Measurements from ENCODE around the gene ST8SIA4. TPM values are rescaled to one million over a fixed set of nuclear protein-coding genes. Genes with fewer than 3 reads are reported as not detected.

The ST8SIA4 gene
- total and polyA plus RNA-seq, 7 experiments from 2014 or later = 5.8 to 54.5 (median 21.9) TPM

DNA sequence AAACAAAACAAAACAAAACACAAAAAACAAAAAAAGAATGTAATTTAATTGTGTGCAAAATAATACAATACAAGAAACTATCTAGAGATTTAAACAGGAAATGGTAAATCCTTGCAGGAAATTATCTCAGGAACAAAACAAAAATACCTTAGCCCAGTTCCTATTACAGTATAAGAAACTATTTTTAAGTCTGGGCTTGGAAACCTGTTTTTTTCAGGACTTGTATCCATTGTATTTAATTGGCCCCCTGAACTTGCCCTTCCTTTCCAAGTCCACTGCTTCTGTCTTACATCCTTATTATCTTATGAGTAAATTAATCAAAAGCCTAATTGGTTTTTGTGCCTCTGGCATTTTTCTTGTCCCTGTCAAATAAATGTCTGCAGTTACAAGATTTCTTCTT lies 48.5 kb downstream of the ST8SIA4 start:
- H3K4me1 ChIP-seq (ENCODE audit: control insufficient read depth in 2 of 2, insufficient read depth in 2 of 2, low read length in 2 of 2) = peaks cover 9 to 11% of the 10 kb centered on the region in 2 donors
- peaks cover 33 to 54% (median 48%) of the 10 kb centered on the region in 7 donors for H3K4me1 Mint-ChIP-seq
- H3K4me3 ChIP-seq (ENCODE audit: low read length) = no peak overlapping the region
- no peak overlapping the region for H3K27ac ChIP-seq (ENCODE audit: low read depth, low read length)
- H3K36me3 Mint-ChIP-seq = peaks cover 7 to 35% (median 20%) of the 10 kb centered on the region in 5 donors
- H3K9me3 ChIP-seq (ENCODE audit: control insufficient read depth in 2 of 3, low read length in 3 of 3) = no peaks in the 10 kb centered on the region
- H3K36me3 ChIP-seq (ENCODE audit: control insufficient read depth in 2 of 3, insufficient read depth in 3 of 3, low read length in 3 of 3) = no peaks in the 10 kb centered on the region
- H3K27ac Mint-ChIP-seq = peak overlapping the region in 7 of 9 donors; percentile 13 to 97 (median 64)
- H3K27me3 Mint-ChIP-seq = no peaks in the 10 kb centered on the region
- intact Hi-C loops (cut with micrococcal nuclease) = no loop called here
- CTCF ChIA-PET = no interaction called here
- POLR2A ChIA-PET = no interaction called here
- DNase-seq = no peak
- H3K4me3 Mint-ChIP-seq = peak overlapping the region in 4 of 10 donors; percentile 12 to 49 (median 35)
- H3K27me3 ChIP-seq (ENCODE audit: control insufficient read depth in 2 of 2, insufficient read depth in 2 of 2, low read length in 2 of 2) = no peaks in the 10 kb centered on the region
- ATAC-seq = no peak
- no peaks in the 10 kb centered on the region for H3K9me3 Mint-ChIP-seq

GRCh38 chr5:100853582-100853981 lies 49.5 kb downstream of the ST8SIA4 start:
- H3K27me3 ChIP-seq (ENCODE audit: control insufficient read depth in 2 of 2, insufficient read depth in 2 of 2, low read length in 2 of 2) = no peaks in the 10 kb centered on the region
- peaks cover 0 to 3% (median 0%) of the 10 kb centered on the region in 3 experiments for H3K36me3 ChIP-seq (ENCODE audit: control insufficient read depth in 2 of 3, insufficient read depth in 3 of 3, low read length in 3 of 3)
- ChIA-PET CTCF (no interaction called here), POLR2A (no interaction called here)
- no peak overlapping the region for H3K27ac ChIP-seq (ENCODE audit: low read depth, low read length)
- peaks cover 7 to 34% (median 18%) of the 10 kb centered on the region in 5 donors for H3K36me3 Mint-ChIP-seq
- intact Hi-C loops (cut with micrococcal nuclease) = loop anchor here (1.0 to 2.0 kb wide), 9 partner anchors 8 to 73 kb away; partner anchors contain the start of gene ST8SIA4 (in 1 of the 2)
- peak overlapping the region in 6 of 9 donors; percentile 45 to 97 (median 72) for H3K27ac Mint-ChIP-seq
- H3K4me3 ChIP-seq (ENCODE audit: low read length) = no peak overlapping the region
- H3K4me1 Mint-ChIP-seq = peaks cover 31 to 48% (median 45%) of the 10 kb centered on the region in 7 donors
- DNase-seq (no peak), ATAC-seq (no peak)
- peaks cover 9 to 11% of the 10 kb centered on the region in 2 donors for H3K4me1 ChIP-seq (ENCODE audit: control insufficient read depth in 2 of 2, insufficient read depth in 2 of 2, low read length in 2 of 2)
- no peaks in the 10 kb centered on the region for H3K9me3 Mint-ChIP-seq
- peak overlapping the region in 5 of 10 donors; percentile 49 to 69 (median 56) for H3K4me3 Mint-ChIP-seq
- H3K27me3 Mint-ChIP-seq = no peaks in the 10 kb centered on the region
- no peaks in the 10 kb centered on the region for H3K9me3 ChIP-seq (ENCODE audit: control insufficient read depth in 2 of 3, low read length in 3 of 3)

- intact Hi-C loops (cut with micrococcal nuclease) = loop anchor here (1.0 to 2.0 kb wide), 9 partner anchors 8 to 72 kb away; partner anchors contain the start of gene ST8SIA4 (in 1 of the 2)
- no peak overlapping the region for H3K27ac ChIP-seq (ENCODE audit: low read depth, low read length)
- CTCF ChIA-PET = no interaction called here
- no peaks in the 10 kb centered on the region for H3K27me3 ChIP-seq (ENCODE audit: control insufficient read depth in 2 of 2, insufficient read depth in 2 of 2, low read length in 2 of 2)
- POLR2A ChIA-PET = no interaction called here
- ATAC-seq (peak; percentile 76), DNase-seq (peak in 2 of 9 donors; percentile 5 to 6)
- peaks cover 7 to 32% (median 18%) of the 10 kb centered on the region in 5 donors for H3K36me3 Mint-ChIP-seq
- H3K4me3 Mint-ChIP-seq = peak overlapping the region in 8 of 10 donors; percentile 22 to 87 (median 53)
- peaks cover 0 to 3% (median 0%) of the 10 kb centered on the region in 3 experiments for H3K36me3 ChIP-seq (ENCODE audit: control insufficient read depth in 2 of 3, insufficient read depth in 3 of 3, low read length in 3 of 3)
- no peaks in the 10 kb centered on the region for H3K9me3 ChIP-seq (ENCODE audit: control insufficient read depth in 2 of 3, low read length in 3 of 3)
- no peak overlapping the region for H3K4me3 ChIP-seq (ENCODE audit: low read length)
- H3K4me1 Mint-ChIP-seq = peaks cover 28 to 45% (median 41%) of the 10 kb centered on the region in 7 donors
- no peaks in the 10 kb centered on the region for H3K9me3 Mint-ChIP-seq
- H3K27me3 Mint-ChIP-seq = no peaks in the 10 kb centered on the region
- peaks cover 9 to 11% of the 10 kb centered on the region in 2 donors for H3K4me1 ChIP-seq (ENCODE audit: control insufficient read depth in 2 of 2, insufficient read depth in 2 of 2, low read length in 2 of 2)
- H3K27ac Mint-ChIP-seq = peak overlapping the region in 8 of 9 donors; percentile 30 to 97 (median 64)
Observed at GRCh38 chr5:100852988-100853449, 50.1 kb downstream of the ST8SIA4 start.

DNA sequence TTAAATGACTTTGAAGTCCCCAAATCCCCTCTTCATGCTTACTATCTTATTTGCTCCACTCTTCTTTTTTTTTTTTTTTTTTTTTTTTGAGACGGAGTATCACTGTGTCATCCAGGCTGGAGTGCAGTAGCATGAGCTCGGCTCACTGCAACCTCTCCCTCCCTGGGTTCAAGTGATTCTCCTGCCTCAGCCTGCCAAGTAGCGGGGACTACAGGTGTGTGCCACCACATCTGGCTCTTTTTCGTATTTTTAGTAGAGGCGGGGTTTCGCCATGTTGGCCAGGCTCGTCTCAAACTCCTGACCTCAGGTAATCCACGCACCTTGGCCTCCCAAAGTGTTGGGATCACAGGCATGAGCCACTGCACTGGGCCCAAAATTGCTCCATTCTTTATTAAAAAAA lies 51.0 kb downstream of the ST8SIA4 start:
- Mint-ChIP-seq H3K36me3 (peaks cover 7 to 34% (median 18%) of the 10 kb centered on the region in 5 donors), H3K27ac (no peak overlapping the region), H3K4me3 (no peak overlapping the region), H3K4me1 (peaks cover 28 to 53% (median 40%) of the 10 kb centered on the region in 7 donors), H3K27me3 (no peaks in the 10 kb centered on the region), H3K9me3 (no peaks in the 10 kb centered on the region)
- DNase-seq (no peak), ATAC-seq (no peak)
- Histone ChIP-seq H3K4me1 (ENCODE audit: control insufficient read depth in 2 of 2, insufficient read depth in 2 of 2, low read length in 2 of 2) (peaks cover 9 to 11% of the 10 kb centered on the region in 2 donors), H3K4me3 (ENCODE audit: low read length) (no peak overlapping the region), H3K27ac (ENCODE audit: low read depth, low read length) (no peak overlapping the region), H3K36me3 (ENCODE audit: control insufficient read depth in 2 of 3, insufficient read depth in 3 of 3, low read length in 3 of 3) (peaks cover 0 to 3% (median 0%) of the 10 kb centered on the region in 3 experiments), H3K9me3 (ENCODE audit: control insufficient read depth in 2 of 3, low read length in 3 of 3) (no peaks in the 10 kb centered on the region), H3K27me3 (ENCODE audit: control insufficient read depth in 2 of 2, insufficient read depth in 2 of 2, low read length in 2 of 2) (no peaks in the 10 kb centered on the region)
- ChIA-PET POLR2A (interaction anchor here (1.4 kb wide), 1 partner anchor 49 kb away, joined by 4 read pairs; no protein-coding TSS in a partner anchor), CTCF (interaction anchor here (1.0 kb wide), 1 partner anchor 9 kb away, joined by 3 read pairs; no protein-coding TSS in a partner anchor)
- intact Hi-C loops (cut with micrococcal nuclease) = loop anchor here (2.0 kb wide), 5 partner anchors 15 to 71 kb away; partner anchors contain the start of gene ST8SIA4 (in 1 of the 2)

- Histone ChIP-seq H3K4me3 (ENCODE audit: low read length) (no peak overlapping the region), H3K27me3 (ENCODE audit: control insufficient read depth in 2 of 2, insufficient read depth in 2 of 2, low read length in 2 of 2) (no peaks in the 10 kb centered on the region), H3K36me3 (ENCODE audit: control insufficient read depth in 2 of 3, insufficient read depth in 3 of 3, low read length in 3 of 3) (peaks cover 0 to 3% (median 0%) of the 10 kb centered on the region in 3 experiments), H3K9me3 (ENCODE audit: control insufficient read depth in 2 of 3, low read length in 3 of 3) (no peaks in the 10 kb centered on the region), H3K27ac (ENCODE audit: low read depth, low read length) (no peak overlapping the region), H3K4me1 (ENCODE audit: control insufficient read depth in 2 of 2, insufficient read depth in 2 of 2, low read length in 2 of 2) (no peaks in the 10 kb centered on the region)
- intact Hi-C loops (cut with micrococcal nuclease) = no loop called here
- no peak for DNase-seq
- H3K27me3 Mint-ChIP-seq = no peaks in the 10 kb centered on the region
- H3K9me3 Mint-ChIP-seq = no peaks in the 10 kb centered on the region
- ChIA-PET POLR2A (no interaction called here), CTCF (no interaction called here)
- peak overlapping the region in 2 of 9 donors; percentile 51 to 60 for H3K27ac Mint-ChIP-seq
- H3K4me1 Mint-ChIP-seq = peaks cover 7 to 50% (median 36%) of the 10 kb centered on the region in 7 donors
- H3K4me3 Mint-ChIP-seq = no peak overlapping the region
- peaks cover 0 to 31% (median 12%) of the 10 kb centered on the region in 5 donors for H3K36me3 Mint-ChIP-seq
- ATAC-seq = no peak
Observed at GRCh38 chr5:100846772-100847171, 56.3 kb downstream of the ST8SIA4 start.

DNA sequence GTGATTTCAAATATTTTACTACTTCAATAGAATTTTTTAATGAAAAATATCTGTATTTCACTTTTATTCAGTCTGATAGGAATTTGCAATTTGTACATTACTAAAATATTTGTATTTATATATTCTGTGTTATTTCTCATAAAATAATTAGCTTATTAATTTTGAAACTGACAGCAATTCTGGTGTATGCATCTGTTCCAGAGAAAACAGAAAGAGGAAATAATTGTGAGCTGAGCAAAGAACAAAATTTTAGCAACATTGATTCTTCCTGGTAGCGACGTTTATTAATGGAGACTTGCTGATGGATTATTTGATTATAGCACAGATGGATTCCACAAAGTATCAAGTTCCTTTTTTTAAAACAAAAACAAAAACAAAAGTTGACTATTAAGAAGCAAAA lies 61.0 kb downstream of the ST8SIA4 start:
- CTCF ChIA-PET = interaction anchor here (1.0 to 1.1 kb wide), 2 partner anchors 58 to 61 kb away, joined by 3 read pairs; partner anchors contain the start of gene ST8SIA4
- H3K4me1 ChIP-seq (ENCODE audit: control insufficient read depth in 2 of 2, insufficient read depth in 2 of 2, low read length in 2 of 2) = peaks cover 6 to 14% of the 10 kb centered on the region in 2 donors
- H3K27ac ChIP-seq (ENCODE audit: low read depth, low read length) = no peak overlapping the region
- ATAC-seq (no peak), DNase-seq (no peak)
- peaks cover 0 to 37% (median 12%) of the 10 kb centered on the region in 5 donors for H3K36me3 Mint-ChIP-seq
- H3K27ac Mint-ChIP-seq = no peak overlapping the region
- H3K27me3 ChIP-seq (ENCODE audit: control insufficient read depth in 2 of 2, insufficient read depth in 2 of 2, low read length in 2 of 2) = no peaks in the 10 kb centered on the region
- H3K4me3 ChIP-seq (ENCODE audit: low read length) = no peak overlapping the region
- intact Hi-C loops (cut with micrococcal nuclease) = loop anchor here (5.0 kb wide), 2 partner anchors 110 to 305 kb away; partner anchors contain the start of gene FAM174A (in 1 of the 2)
- no peaks in the 10 kb centered on the region for H3K36me3 ChIP-seq (ENCODE audit: control insufficient read depth in 2 of 3, insufficient read depth in 3 of 3, low read length in 3 of 3)
- H3K9me3 ChIP-seq (ENCODE audit: control insufficient read depth in 2 of 3, low read length in 3 of 3) = no peaks in the 10 kb centered on the region
- H3K27me3 Mint-ChIP-seq = no peaks in the 10 kb centered on the region
- peaks cover 19 to 71% (median 67%) of the 10 kb centered on the region in 7 donors for H3K4me1 Mint-ChIP-seq
- POLR2A ChIA-PET = interaction anchor here (0.8 to 1.5 kb wide), 3 partner anchors 15 to 62 kb away, joined by 3 to 4 read pairs (median 4); no protein-coding TSS in a partner anchor
- H3K9me3 Mint-ChIP-seq = no peaks in the 10 kb centered on the region
- peak overlapping the region in 1 of 10 donors; percentile 51 for H3K4me3 Mint-ChIP-seq

Measured in naive thymus-derived CD4-positive, alpha-beta T cell (primary cell).